AG09309 (cell line): ENCODE measurements around the gene TCHP.

Source experiments
- DNase-seq: peaks from one replicate; pipeline ENCODE4 v3.0.0-alpha.2; 2010; ENCODE audit warnings: low read depth
- H3K4me3 ChIP-seq: 2 replicates; pipeline ENCODE4 v1.5.1; 2011; ENCODE audit warnings: mild to moderate bottlenecking, low read depth, low read length, moderate library complexity; ENCODE audit not compliant: control insufficient read depth
- CTCF ChIP-seq: IDR thresholded peaks from 2 replicates; pipeline ENCODE4 v1.5.1; 2011; ENCODE audit warnings: mild to moderate bottlenecking, low read depth, low read length, inconsistent platforms; ENCODE audit not compliant: insufficient read depth, control insufficient read depth; ENCODE audit errors: missing control alignments

The TCHP gene

GRCh38 chr12:109863847-109864712, 36.0 kb upstream of the TCHP start:
- H3K4me3 ChIP-seq: no peak overlapping the region
- no peak for TF ChIP-seq CTCF
- DNase-seq: no peak

GRCh38 chr12:109864916-109865315, 35.2 kb upstream of the TCHP start:
- no peak for TF ChIP-seq CTCF
- no peak for DNase-seq
- no peak overlapping the region for H3K4me3 ChIP-seq

- TF ChIP-seq CTCF: no peak
- no peak for DNase-seq
- no peak overlapping the region for H3K4me3 ChIP-seq
Measured at GRCh38 chr12:109868182-109869051, 31.7 kb upstream of the TCHP start.

GRCh38 chr12:109870648-109871047, 29.4 kb upstream of the TCHP start:
- H3K4me3 ChIP-seq: no peak overlapping the region
- no peak for TF ChIP-seq CTCF
- no peak for DNase-seq

- DNase-seq: no peak
- no peak for TF ChIP-seq CTCF
Measured at GRCh38 chr12:109871668-109872314, 28.3 kb upstream of the TCHP start.

GRCh38 chr12:109873653-109874052, 26.4 kb upstream of the TCHP start:
- no peak for TF ChIP-seq CTCF
- DNase-seq: no peak
- H3K4me3 ChIP-seq: no peak overlapping the region

More at GRCh38 chr12:109871668-109872314, 28.3 kb upstream of the TCHP start:
- H3K4me3 ChIP-seq: no peak overlapping the region
